CD1c-positive myeloid dendritic cell (primary cell): ENCODE data around the gene HINFP.
"Not testable (repeated sequence)": the region's sequence is repeated elsewhere in the genome, so short reads cannot be mapped to it uniquely, and the experiment has no call there.

Source experiments
- DNase-seq: peaks from one replicate; pipeline ENCODE4 v3.0.0-alpha.2; 2016; ENCODE audit errors: extremely low spot score

HINFP gene

GRCh38 chr11:119100246-119100970, 21.0 kb upstream of the HINFP start:
- DNase-seq = peak; percentile 18

GRCh38 chr11:119100994-119101758, 20.2 kb upstream of the HINFP start:
- DNase-seq = peak; percentile 16

- DNase-seq = peak; percentile 93
These were observed 19.5 kb upstream of the HINFP start, which contains the start of gene DPAGT1 for GRCh38 chr11:119101759-119102423. DPAGT1 (minus strand) TSS chr11:119101853; CDS start chr11:119101655, 198 bp downstream.

GRCh38 chr11:119103161-119103664, 18.2 kb upstream of the HINFP start:
- not testable (repeated sequence) for DNase-seq

- DNase-seq = no peak
These were observed 17.6 kb upstream of the HINFP start for GRCh38 chr11:119103793-119104192.

GRCh38 chr11:119106564-119107537, 14.5 kb upstream of the HINFP start, which contains the start of gene C2CD2L:
C2CD2L (plus strand) TSS chr11:119107344; CDS start chr11:119107742, 398 bp downstream.
- peak; percentile 96 for DNase-seq

GRCh38 chr11:119107538-119108145, 13.7 kb upstream of the HINFP start:
- no peak for DNase-seq

GRCh38 chr11:119108146-119108856, 13.1 kb upstream of the HINFP start:
- DNase-seq = peak; percentile 65

- no peak for DNase-seq
These were observed 12.5 kb upstream of the HINFP start for GRCh38 chr11:119108857-119109221.

- DNase-seq = no peak
These were observed 11.5 kb upstream of the HINFP start for GRCh38 chr11:119109843-119110242.

GRCh38 chr11:119110439-119110838, 10.9 kb upstream of the HINFP start:
- no peak for DNase-seq

GRCh38 chr11:119111361-119111925, 9.9 kb upstream of the HINFP start:
- DNase-seq = no peak

- no peak for DNase-seq
These were observed 8.9 kb upstream of the HINFP start for GRCh38 chr11:119112314-119113020.

GRCh38 chr11:119113716-119114115, 7.7 kb upstream of the HINFP start:
- no peak for DNase-seq

- no peak for DNase-seq
These were observed 7.0 kb upstream of the HINFP start for GRCh38 chr11:119114351-119114750.

GRCh38 chr11:119115484-119116234, 5.7 kb upstream of the HINFP start:
- peak; percentile 83 for DNase-seq

GRCh38 chr11:119116235-119116594, 5.2 kb upstream of the HINFP start:
- DNase-seq = no peak

- DNase-seq = no peak
These were observed 4.8 kb upstream of the HINFP start for GRCh38 chr11:119116601-119117000.
